Measurements from ENCODE around the gene ITGA6.

ITGA6 gene

GRCh38 chr2:172439911-172440310 lies 12.5 kb downstream of the ITGA6 start:
- Mint-ChIP-seq H3K9me3 (no peaks in the 10 kb centered on the region), H3K4me3 (no peak overlapping the region), H3K27ac (no peak overlapping the region), H3K36me3 (no peaks in the 10 kb centered on the region), H3K4me1 (peaks cover under 1% of the 10 kb centered on the region), H3K27me3 (peaks cover 7% of the 10 kb centered on the region)
- no peak for DNase-seq (ENCODE audit: low spot score in 2 of 2)
- ATAC-seq (ENCODE audit: low read depth), result no peak

- no peak for DNase-seq (ENCODE audit: low spot score in 2 of 2)
- Mint-ChIP-seq H3K4me1 (no peaks in the 10 kb centered on the region), H3K36me3 (no peaks in the 10 kb centered on the region), H3K27ac (no peak overlapping the region), H3K9me3 (no peaks in the 10 kb centered on the region), H3K27me3 (peaks cover 10% of the 10 kb centered on the region), H3K4me3 (no peak overlapping the region)
- ATAC-seq (ENCODE audit: low read depth), result no peak
Observed at GRCh38 chr2:172440795-172441194, 13.4 kb downstream of the ITGA6 start.

GRCh38 chr2:172442072-172442895 lies 14.9 kb downstream of the ITGA6 start:
- no peaks in the 10 kb centered on the region for H3K36me3 Mint-ChIP-seq
- no peaks in the 10 kb centered on the region for H3K9me3 Mint-ChIP-seq
- no peak overlapping the region for H3K4me3 Mint-ChIP-seq
- peaks cover 11% of the 10 kb centered on the region for H3K27me3 Mint-ChIP-seq
- H3K4me1 Mint-ChIP-seq, result no peaks in the 10 kb centered on the region
- DNase-seq (ENCODE audit: low spot score in 2 of 2) (no peak), ATAC-seq (ENCODE audit: low read depth) (no peak)
- H3K27ac Mint-ChIP-seq, result no peak overlapping the region

- no peaks in the 10 kb centered on the region for H3K9me3 Mint-ChIP-seq
- no peak for DNase-seq (ENCODE audit: low spot score in 2 of 2)
- H3K27ac Mint-ChIP-seq, result no peak overlapping the region
- H3K27me3 Mint-ChIP-seq, result peaks cover 26% of the 10 kb centered on the region
- no peak overlapping the region for H3K4me3 Mint-ChIP-seq
- no peaks in the 10 kb centered on the region for H3K4me1 Mint-ChIP-seq
- ATAC-seq (ENCODE audit: low read depth), result no peak
- no peaks in the 10 kb centered on the region for H3K36me3 Mint-ChIP-seq
Observed at GRCh38 chr2:172445851-172446250, 18.5 kb downstream of the ITGA6 start.

GRCh38 chr2:172446474-172447063 lies 19.2 kb downstream of the ITGA6 start:
- Mint-ChIP-seq H3K4me3 (no peak overlapping the region), H3K27me3 (peaks cover 28% of the 10 kb centered on the region), H3K4me1 (no peaks in the 10 kb centered on the region), H3K27ac (no peak overlapping the region), H3K36me3 (no peaks in the 10 kb centered on the region), H3K9me3 (no peaks in the 10 kb centered on the region)
- DNase-seq (ENCODE audit: low spot score in 2 of 2) (no peak), ATAC-seq (ENCODE audit: low read depth) (no peak)

GRCh38 chr2:172447811-172448493 lies 20.6 kb downstream of the ITGA6 start:
- no peaks in the 10 kb centered on the region for H3K4me1 Mint-ChIP-seq
- ATAC-seq (ENCODE audit: low read depth), result no peak
- no peak overlapping the region for H3K4me3 Mint-ChIP-seq
- peaks cover 29% of the 10 kb centered on the region for H3K27me3 Mint-ChIP-seq
- H3K36me3 Mint-ChIP-seq, result no peaks in the 10 kb centered on the region
- no peak for DNase-seq (ENCODE audit: low spot score in 2 of 2)
- H3K9me3 Mint-ChIP-seq, result no peaks in the 10 kb centered on the region
- H3K27ac Mint-ChIP-seq, result no peak overlapping the region

- DNase-seq (ENCODE audit: low spot score in 2 of 2) (no peak), ATAC-seq (ENCODE audit: low read depth) (no peak)
- Mint-ChIP-seq H3K9me3 (no peaks in the 10 kb centered on the region), H3K4me3 (no peak overlapping the region), H3K4me1 (no peaks in the 10 kb centered on the region), H3K27me3 (peaks cover 26% of the 10 kb centered on the region), H3K36me3 (no peaks in the 10 kb centered on the region), H3K27ac (no peak overlapping the region)
Observed at GRCh38 chr2:172448544-172449267, 21.3 kb downstream of the ITGA6 start.

- no peak overlapping the region for H3K4me3 Mint-ChIP-seq
- H3K27me3 Mint-ChIP-seq, result peaks cover 29% of the 10 kb centered on the region
- no peaks in the 10 kb centered on the region for H3K4me1 Mint-ChIP-seq
- H3K27ac Mint-ChIP-seq, result no peak overlapping the region
- no peaks in the 10 kb centered on the region for H3K9me3 Mint-ChIP-seq
- no peak for ATAC-seq (ENCODE audit: low read depth)
- no peaks in the 10 kb centered on the region for H3K36me3 Mint-ChIP-seq
- no peak for DNase-seq (ENCODE audit: low spot score in 2 of 2)
Observed at GRCh38 chr2:172449911-172450550, 22.6 kb downstream of the ITGA6 start.

GRCh38 chr2:172451923-172452322 lies 24.5 kb downstream of the ITGA6 start:
- Mint-ChIP-seq H3K4me1 (no peaks in the 10 kb centered on the region), H3K27me3 (peaks cover 25% of the 10 kb centered on the region), H3K27ac (no peak overlapping the region), H3K4me3 (no peak overlapping the region), H3K36me3 (no peaks in the 10 kb centered on the region), H3K9me3 (no peaks in the 10 kb centered on the region)
- no peak for DNase-seq (ENCODE audit: low spot score in 2 of 2)
- ATAC-seq (ENCODE audit: low read depth), result no peak

GRCh38 chr2:172452845-172453244 lies 25.5 kb downstream of the ITGA6 start:
- H3K27me3 Mint-ChIP-seq, result peaks cover 21% of the 10 kb centered on the region
- DNase-seq (ENCODE audit: low spot score in 2 of 2) (no peak), ATAC-seq (ENCODE audit: low read depth) (no peak)
- no peaks in the 10 kb centered on the region for H3K4me1 Mint-ChIP-seq
- no peak overlapping the region for H3K27ac Mint-ChIP-seq
- H3K4me3 Mint-ChIP-seq, result no peak overlapping the region
- H3K9me3 Mint-ChIP-seq, result no peaks in the 10 kb centered on the region
- no peaks in the 10 kb centered on the region for H3K36me3 Mint-ChIP-seq

GRCh38 chr2:172454404-172455120 lies 27.2 kb downstream of the ITGA6 start:
- DNase-seq (ENCODE audit: low spot score in 2 of 2) (no peak), ATAC-seq (ENCODE audit: low read depth) (no peak)
- Mint-ChIP-seq H3K36me3 (no peaks in the 10 kb centered on the region), H3K9me3 (no peaks in the 10 kb centered on the region), H3K27me3 (peaks cover 16% of the 10 kb centered on the region), H3K4me1 (no peaks in the 10 kb centered on the region), H3K4me3 (no peak overlapping the region), H3K27ac (no peak overlapping the region)

GRCh38 chr2:172455121-172455515 lies 27.7 kb downstream of the ITGA6 start:
- Mint-ChIP-seq H3K27ac (no peak overlapping the region), H3K4me1 (peaks cover 5% of the 10 kb centered on the region)

GRCh38 chr2:172456002-172456401 lies 28.6 kb downstream of the ITGA6 start:
- H3K27ac Mint-ChIP-seq, result no peak overlapping the region
- no peak for ATAC-seq (ENCODE audit: low read depth)
- peaks cover 10% of the 10 kb centered on the region for H3K27me3 Mint-ChIP-seq

More at GRCh38 chr2:172455121-172455515, 27.7 kb downstream of the ITGA6 start:
- Mint-ChIP-seq H3K4me3 (no peak overlapping the region), H3K27me3 (peaks cover 13% of the 10 kb centered on the region), H3K9me3 (no peaks in the 10 kb centered on the region), H3K36me3 (no peaks in the 10 kb centered on the region)
- no peak for ATAC-seq (ENCODE audit: low read depth)
- no peak for DNase-seq (ENCODE audit: low spot score in 2 of 2)

More at GRCh38 chr2:172456002-172456401, 28.6 kb downstream of the ITGA6 start:
- Mint-ChIP-seq H3K4me1 (peaks cover 6% of the 10 kb centered on the region), H3K36me3 (no peaks in the 10 kb centered on the region), H3K9me3 (no peaks in the 10 kb centered on the region), H3K4me3 (no peak overlapping the region)
- no peak for DNase-seq (ENCODE audit: low spot score in 2 of 2)

Data from memory B cell (primary cell).